T-cell (primary cell): ENCODE results near the gene RAB43. TPM values are rescaled to one million over a fixed set of nuclear protein-coding genes. Genes with fewer than 3 reads are reported as not detected.
A peak's percentile ranks its signal among the peaks of the same experiment; 100 is the strongest.
"Not testable (repeated sequence)": the region's sequence is repeated elsewhere in the genome, so short reads cannot be mapped to it uniquely, and the experiment has no call there.

Experiments used
- ATAC-seq, 4 experiments: fragments of 200-7000 bp in 3 of 4; fragments of 150-1000 bp in 1 of 4; cut with Tn5 transposase; replicated peaks in 1 of 4; 1 replicate in 3 of 4; 2 replicates in 1 of 4; pipeline ENCODE4 v1.10.0; 2021; ENCODE audit warnings: moderate library complexity in 3 of 4, mild to moderate bottlenecking in 2 of 4, moderate number of reproducible peaks in 1 of 4
- CTCF ChIA-PET, 2 donors: fragments of 300-600 bp; sonication (Branson Sonifier 250); formaldehyde crosslinking; loops; one replicate each; lab custom pipeline; 2022; ENCODE audit warnings: antibody characterized with exemption in 2 of 2; lab: Charles Lee
- POLR2A ChIA-PET, 2 donors: fragments of 300-600 bp; sonication (Branson Sonifier 250); formaldehyde crosslinking; loops; one replicate each; lab custom pipeline; 2022; ENCODE audit warnings: antibody characterized with exemption in 2 of 2; lab: Charles Lee
- DNase-seq, 35 experiments: peaks; one replicate each; pipeline versions ENCODE4 v3.0.0 to v3.0.0-alpha.2; 2013 to 2023
- H3K27ac ChIP-seq: one replicate; pipeline ENCODE4 v1.5.1; 2013; ENCODE audit warnings: low read length
- H3K27me3 ChIP-seq, 2 experiments: replicated peaks in 1 of 2; 1 replicate in 1 of 2; 2 replicates in 1 of 2; pipeline versions ENCODE4 v1.6.1 to v1.7.0; 2013; ENCODE audit warnings: low read length in 1 of 2, mixed read lengths in 1 of 2; ENCODE audit not compliant: control insufficient read depth in 2 of 2, insufficient read depth in 2 of 2; ENCODE audit errors: extremely low read depth in 1 of 2
- H3K36me3 ChIP-seq, 2 donors: 1 replicate in 1 of 2; 2 replicates in 1 of 2; pipeline versions ENCODE4 v1.6.1 to v1.7.0; 2013; ENCODE audit warnings: low read length in 1 of 2; ENCODE audit not compliant: control insufficient read depth in 2 of 2, insufficient read depth in 1 of 2; ENCODE audit errors: extremely low read depth in 1 of 2
- H3K4me1 ChIP-seq, 2 experiments: 1 replicate in 1 of 2; 2 replicates in 1 of 2; pipeline versions ENCODE4 v1.6.1 to v1.7.0; 2013; ENCODE audit warnings: low read length in 2 of 2, mixed read lengths in 1 of 2; ENCODE audit not compliant: insufficient read depth in 2 of 2, control insufficient read depth in 1 of 2; ENCODE audit errors: extremely low read depth in 1 of 2
- H3K4me3 ChIP-seq, 2 donors: 1 replicate in 1 of 2; 2 replicates in 1 of 2; pipeline versions ENCODE4 v1.5.1 to v1.7.0; 2013; ENCODE audit warnings: mild to moderate bottlenecking in 2 of 2, low read length in 1 of 2, moderate library complexity in 1 of 2; ENCODE audit not compliant: control insufficient read depth in 1 of 2; ENCODE audit errors: extremely low read depth in 1 of 2
- H3K9me3 ChIP-seq: 2 replicates; pipeline ENCODE4 v1.7.0; 2013
- H3K27ac Mint-ChIP-seq, 2 donors: one replicate each; pipeline ENCODE4 v1.8.0; 2020 to 2021; ENCODE audit warnings: mild to moderate bottlenecking in 2 of 2, mixed read lengths in 2 of 2
- H3K27me3 Mint-ChIP-seq, 2 donors: one replicate each; pipeline ENCODE4 v1.8.0; 2021 to 2022; ENCODE audit warnings: mixed read lengths in 2 of 2
- H3K36me3 Mint-ChIP-seq: one replicate; pipeline ENCODE4 v1.8.0; 2021; ENCODE audit warnings: mixed read lengths
- H3K4me1 Mint-ChIP-seq, 3 donors: one replicate each; pipeline ENCODE4 v1.8.0; 2020 to 2022; ENCODE audit warnings: mixed read lengths in 3 of 3, mild to moderate bottlenecking in 1 of 3
- H3K4me3 Mint-ChIP-seq, 3 donors: one replicate each; pipeline ENCODE4 v1.8.0; 2020 to 2022; ENCODE audit warnings: mild to moderate bottlenecking in 3 of 3, mixed read lengths in 3 of 3, moderate library complexity in 3 of 3
- H3K9me3 Mint-ChIP-seq, 3 donors: one replicate each; pipeline ENCODE4 v1.8.0; 2020 to 2022; ENCODE audit warnings: mixed read lengths in 3 of 3
- WGBS: methylation state at CpG from one replicate; pipeline ENCODE4 v1.1.5; 2013; ENCODE audit warnings: missing lambda C conversion rate; ENCODE audit not compliant: insufficient coverage; 5-methylcytosine and 5-hydroxymethylcytosine counted together
- total RNA-seq, 35 experiments: library from RNA in 6 of 35; stranded (reverse) in 6 of 35; fragments of 120-200 nt in 1 of 35; gene quantifications; one replicate each; pipeline versions ENCODE4 v1.2.1 to v1.2.4 and lab custom pipeline; 2013 to 2026

RAB43 gene
- total RNA-seq, 5 donors from 2014 or later (not counting 1 experiment from before 2014, with no cell fraction given), result 53.8 to 96.9 (median 77.6) TPM

DNA sequence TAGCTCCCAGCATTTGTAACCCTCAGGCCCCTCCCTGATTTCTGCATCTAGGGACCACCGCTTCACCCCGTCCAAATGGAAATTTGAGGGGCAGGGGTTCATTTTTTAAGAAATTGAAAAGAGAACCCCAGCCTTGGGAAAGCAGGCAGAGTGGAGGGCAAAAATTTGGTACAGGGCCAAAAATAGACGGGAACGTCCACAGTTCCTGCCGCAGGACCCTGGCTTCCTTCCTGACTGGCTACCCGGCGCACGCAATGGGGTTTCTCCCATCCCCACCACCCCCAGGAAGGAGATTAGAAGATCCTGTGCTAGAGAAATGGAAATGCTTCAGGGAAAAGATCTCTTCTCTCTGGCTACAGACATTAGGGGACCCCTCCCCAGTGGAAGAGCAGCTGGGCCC lies 40.1 kb downstream of the RAB43 start:
- H3K27ac ChIP-seq, result no peak overlapping the region
- no peak for ATAC-seq
- ChIA-PET CTCF (no interaction called here), POLR2A (interaction anchor here in 1 of 2 donors (0.6 kb wide), 1 partner anchor 149 kb away, joined by 4 read pairs; no protein-coding TSS in a partner anchor)
- no CpG with 5 or more reads among the region's 8 CpGs for WGBS
- DNase-seq, result no peak
- peaks cover 11 to 25% (median 15%) of the 10 kb centered on the region in 3 donors for H3K4me1 Mint-ChIP-seq
- H3K27me3 ChIP-seq, result no peaks in the 10 kb centered on the region
- H3K9me3 Mint-ChIP-seq, result no peaks in the 10 kb centered on the region
- H3K9me3 ChIP-seq, result no peaks in the 10 kb centered on the region
- H3K27me3 Mint-ChIP-seq, result no peaks in the 10 kb centered on the region
- no peaks in the 10 kb centered on the region for H3K36me3 ChIP-seq
- H3K4me3 ChIP-seq, result no peak overlapping the region
- H3K4me3 Mint-ChIP-seq, result no peak overlapping the region
- no peaks in the 10 kb centered on the region for H3K36me3 Mint-ChIP-seq
- no peak overlapping the region for H3K27ac Mint-ChIP-seq
- H3K4me1 ChIP-seq, result peaks cover 0 to 10% of the 10 kb centered on the region in 2 experiments

DNA sequence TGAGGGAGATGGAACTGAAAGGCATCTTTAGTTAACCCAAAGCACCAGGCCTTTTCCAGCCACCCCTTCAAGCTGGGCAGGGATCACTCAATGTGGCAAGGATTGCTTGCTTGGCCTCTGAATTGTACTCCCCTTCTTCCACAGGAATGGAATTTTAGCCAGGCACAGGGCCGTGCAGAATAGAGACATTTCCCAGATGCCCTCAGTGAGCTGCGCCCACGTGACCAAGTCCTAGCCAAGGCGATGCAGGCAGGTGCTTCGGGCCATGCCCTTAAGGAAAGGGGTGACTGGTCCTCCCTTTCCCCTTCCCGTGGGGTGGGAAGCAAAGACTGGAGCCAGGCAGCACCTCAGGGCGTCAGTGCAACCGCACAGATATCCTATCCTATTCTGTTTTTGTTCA lies 43.1 kb downstream of the RAB43 start:
- H3K4me3 ChIP-seq, result no peak overlapping the region
- Mint-ChIP-seq H3K9me3 (no peaks in the 10 kb centered on the region), H3K27ac (no peak overlapping the region), H3K4me3 (no peak overlapping the region), H3K4me1 (peaks cover 9 to 11% (median 10%) of the 10 kb centered on the region in 3 donors), H3K36me3 (no peaks in the 10 kb centered on the region), H3K27me3 (no peaks in the 10 kb centered on the region)
- ATAC-seq, result no peak
- WGBS, result 93% methylated on average over 4 of the region's 8 CpGs
- H3K36me3 ChIP-seq, result no peaks in the 10 kb centered on the region
- H3K9me3 ChIP-seq, result no peaks in the 10 kb centered on the region
- no peak overlapping the region for H3K27ac ChIP-seq
- CTCF ChIA-PET, result no interaction called here
- DNase-seq, result no peak
- peaks cover 0 to 10% of the 10 kb centered on the region in 2 experiments for H3K4me1 ChIP-seq
- POLR2A ChIA-PET, result no interaction called here
- H3K27me3 ChIP-seq, result no peaks in the 10 kb centered on the region

DNA sequence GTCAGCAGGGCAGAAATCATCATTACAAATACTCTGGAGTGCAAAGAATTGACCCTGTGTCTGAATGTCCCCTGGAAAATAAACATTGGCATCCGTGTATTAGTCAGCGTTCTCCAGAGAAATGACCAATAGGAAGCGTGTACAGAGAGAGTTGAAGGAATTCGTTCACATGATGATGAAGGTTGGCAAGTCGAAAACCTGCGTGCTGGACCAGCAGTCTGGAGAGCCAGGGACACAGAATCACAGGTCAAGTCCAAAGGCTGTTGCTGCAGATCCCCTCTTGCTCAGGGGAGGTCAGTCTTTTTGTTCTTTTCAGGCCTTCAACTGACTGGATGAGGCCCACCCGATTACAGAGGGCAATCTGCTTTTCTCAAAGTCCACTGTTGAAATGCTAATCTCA lies 44.4 kb downstream of the RAB43 start:
- H3K4me1 Mint-ChIP-seq, result peaks cover 8 to 10% (median 8%) of the 10 kb centered on the region in 3 donors
- Histone ChIP-seq H3K4me1 (peaks cover 0 to 8% of the 10 kb centered on the region in 2 experiments), H3K4me3 (no peak overlapping the region), H3K9me3 (no peaks in the 10 kb centered on the region), H3K27me3 (no peaks in the 10 kb centered on the region), H3K27ac (no peak overlapping the region), H3K36me3 (no peaks in the 10 kb centered on the region)
- DNase-seq (no peak), ATAC-seq (no peak)
- no peak overlapping the region for H3K4me3 Mint-ChIP-seq
- H3K27ac Mint-ChIP-seq, result no peak overlapping the region
- WGBS, result 86% methylated on average over 7 of the region's 7 CpGs
- H3K9me3 Mint-ChIP-seq, result no peaks in the 10 kb centered on the region
- ChIA-PET POLR2A (interaction anchor here in 1 of 2 donors (0.7 kb wide), 1 partner anchor 89 kb away, joined by 7 read pairs; no protein-coding TSS in a partner anchor), CTCF (interaction anchor here in 1 of 2 donors (0.7 kb wide), 1 partner anchor 899 kb away, joined by 4 read pairs; no protein-coding TSS in a partner anchor)
- H3K27me3 Mint-ChIP-seq, result no peaks in the 10 kb centered on the region
- no peaks in the 10 kb centered on the region for H3K36me3 Mint-ChIP-seq

- ChIA-PET POLR2A (no interaction called here), CTCF (interaction anchor here in 1 of 2 donors (0.6 kb wide), 1 partner anchor 755 kb away, joined by 7 read pairs; no protein-coding TSS in a partner anchor)
- DNase-seq, result no peak
- no peak overlapping the region for H3K27ac ChIP-seq
- H3K4me1 ChIP-seq, result peaks cover 0 to 14% of the 10 kb centered on the region in 2 experiments
- peaks cover 0 to 16% of the 10 kb centered on the region in 2 experiments for H3K27me3 ChIP-seq
- Mint-ChIP-seq H3K27me3 (peaks cover 0 to 6% of the 10 kb centered on the region in 2 donors), H3K27ac (no peak overlapping the region), H3K36me3 (no peaks in the 10 kb centered on the region), H3K4me1 (peaks cover 10 to 20% (median 18%) of the 10 kb centered on the region in 3 donors), H3K4me3 (peak overlapping the region in 1 of 3 donors; percentile 34), H3K9me3 (no peaks in the 10 kb centered on the region)
- no peak for ATAC-seq
- H3K9me3 ChIP-seq, result no peaks in the 10 kb centered on the region
- no peak overlapping the region for H3K4me3 ChIP-seq
- 95% methylated on average over 2 of the region's 8 CpGs for WGBS
- H3K36me3 ChIP-seq, result no peaks in the 10 kb centered on the region
Measured at GRCh38 chr3:129070086-129070885, 51.3 kb downstream of the RAB43 start.

GRCh38 chr3:129069313-129070085 lies 52.1 kb downstream of the RAB43 start:
- H3K9me3 ChIP-seq, H3K36me3 ChIP-seq, H3K27me3 Mint-ChIP-seq, DNase-seq, H3K9me3 Mint-ChIP-seq, H3K27ac Mint-ChIP-seq, ATAC-seq, H3K36me3 Mint-ChIP-seq, H3K4me3 ChIP-seq, POLR2A ChIA-PET, H3K27ac ChIP-seq: not testable (repeated sequence)
- WGBS, result 81% methylated on average over 7 of the region's 13 CpGs
- Histone ChIP-seq H3K4me1 (peaks cover 0 to 14% of the 10 kb centered on the region in 2 experiments), H3K27me3 (peaks cover 0 to 16% of the 10 kb centered on the region in 2 experiments)
- Mint-ChIP-seq H3K4me3 (peak overlapping the region in 2 of 3 donors; percentile 59 to 72), H3K4me1 (peaks cover 10 to 20% (median 18%) of the 10 kb centered on the region in 3 donors)
- CTCF ChIA-PET, result interaction anchor here (0.6 to 1.2 kb wide), 10 partner anchors 10 to 756 kb away, joined by 3 to 7 read pairs (median 4); no protein-coding TSS in a partner anchor
